Esophagus muscularis mucosa (tissue), 4 donors: Measurements from ENCODE around the gene EIF4G1. TPM values are rescaled to one million over a fixed set of nuclear protein-coding genes. Genes with fewer than 3 reads are reported as not detected.

ENCODE experiments used
- DNase-seq: peaks from one replicate; pipeline ENCODE4 v3.0.0-alpha.2; 2017; ENCODE audit errors: extremely low spot score
- H3K27ac ChIP-seq, 4 donors: fragments of 200-600 bp; sonication (generic); replicated peaks in 1 of 4; 1 replicate in 3 of 4; 2 replicates in 1 of 4; pipeline ENCODE4 v1.5.1; 2016 to 2019; ENCODE audit warnings: mild to moderate bottlenecking in 1 of 4
- H3K27me3 ChIP-seq, 4 donors: fragments of 200-600 bp; sonication (generic); one replicate each; pipeline versions ENCODE4 v1.5.1 to v1.6.0; 2016 to 2019
- H3K36me3 ChIP-seq, 4 donors: fragments of 200-600 bp; sonication (generic); one replicate each; pipeline ENCODE4 v1.5.1; 2016 to 2019
- H3K4me1 ChIP-seq, 4 donors: fragments of 200-600 bp; sonication (generic); one replicate each; pipeline ENCODE4 v1.5.1; 2016 to 2019
- H3K4me3 ChIP-seq, 4 donors: fragments of 200-600 bp; sonication (generic); 1 replicate in 2 of 4; 2 replicates in 2 of 4; pipeline ENCODE4 v1.5.1; 2016 to 2019; ENCODE audit warnings: mild to moderate bottlenecking in 4 of 4, moderate library complexity in 1 of 4
- H3K9me3 ChIP-seq, 4 donors: fragments of 200-600 bp; sonication (generic); 1 replicate in 3 of 4; 2 replicates in 1 of 4; pipeline ENCODE4 v1.5.1; 2016 to 2019
- CTCF ChIP-seq, 3 experiments: fragments of 200-600 bp in 2 of 3; fragments of 450-650 bp in 1 of 3; sonication (generic) in 2 of 3; IDR thresholded peaks; one replicate each; pipeline ENCODE4 v1.5.1; 2017 to 2019; ENCODE audit warnings: antibody characterized with exemption in 3 of 3, mild to moderate bottlenecking in 2 of 3, moderate library complexity in 1 of 3
- EP300 ChIP-seq: sonication (generic); formaldehyde crosslinking; IDR thresholded peaks from one replicate; pipeline ENCODE4 v1.6.1; 2017; ENCODE audit warnings: antibody characterized with exemption
- POLR2A ChIP-seq: fragments of 450-650 bp; IDR thresholded peaks from one replicate; pipeline ENCODE4 v1.6.1; 2017; ENCODE audit warnings: antibody characterized with exemption, moderate library complexity, mild to moderate bottlenecking, low read depth
- POLR2AphosphoS5 ChIP-seq, 2 donors: sonication (generic); formaldehyde crosslinking; IDR thresholded peaks; one replicate each; pipeline ENCODE4 v1.6.1; 2017; ENCODE audit warnings: antibody characterized with exemption in 2 of 2
- WGBS: methylation state at CpG from one replicate; pipeline ENCODE4 v1.1.5; 2018; 5-methylcytosine and 5-hydroxymethylcytosine counted together
- intact Hi-C: fragments of 100-400 bp; cut with DNase I; formaldehyde crosslinking; loops from one replicate; pipeline ENCODE4 v1.15.1; 2023
- total RNA-seq, 4 donors: library from RNA; depleted of rRNA; stranded (reverse); fragments of >200 nt; gene quantifications; one replicate each; pipeline versions ENCODE4 v1.1.0 to v1.2.1, GENCODE V29; 2016

EIF4G1 gene
- total RNA-seq, 4 donors from 2014 or later: 291 to 418 (median 360) TPM

- Histone ChIP-seq H3K9me3 (no peaks in the 10 kb centered on the region), H3K27me3 (no peaks in the 10 kb centered on the region), H3K27ac (no peak overlapping the region), H3K4me1 (peaks cover 0 to 26% (median 10%) of the 10 kb centered on the region in 4 donors), H3K4me3 (no peak overlapping the region), H3K36me3 (peaks cover 0 to 42% (median 12%) of the 10 kb centered on the region in 4 donors)
- 84% methylated on average over 10 of the region's 15 CpGs for WGBS
- TF ChIP-seq CTCF (IDR thresholded peaks at IDR 0.05): no peak
- no peak for TF ChIP-seq POLR2A
- no peak for TF ChIP-seq EP300
- no peak for TF ChIP-seq POLR2AphosphoS5 (IDR thresholded peaks at IDR 0.05)
- intact Hi-C loops: no loop called here
- no peak for DNase-seq
These were observed 37.9 kb downstream of the EIF4G1 start for GRCh38 chr3:184352149-184352785.

- WGBS: 67% methylated on average over 3 of the region's 11 CpGs
- H3K9me3 ChIP-seq: no peaks in the 10 kb centered on the region
- intact Hi-C loops: no loop called here
- TF ChIP-seq EP300 (no peak), CTCF (IDR thresholded peaks at IDR 0.05) (no peak), POLR2AphosphoS5 (IDR thresholded peaks at IDR 0.05) (no peak), POLR2A (no peak)
- peaks cover 0 to 26% (median 8%) of the 10 kb centered on the region in 4 donors for H3K4me1 ChIP-seq
- DNase-seq: no peak
- H3K27me3 ChIP-seq: no peaks in the 10 kb centered on the region
- no peak overlapping the region for H3K4me3 ChIP-seq
- peaks cover 0 to 47% (median 16%) of the 10 kb centered on the region in 4 donors for H3K36me3 ChIP-seq
- H3K27ac ChIP-seq: no peak overlapping the region
These were observed 38.6 kb downstream of the EIF4G1 start for GRCh38 chr3:184352897-184353545.

- Histone ChIP-seq H3K27me3 (no peaks in the 10 kb centered on the region), H3K36me3 (peaks cover 0 to 52% (median 17%) of the 10 kb centered on the region in 4 donors), H3K4me1 (peaks cover 0 to 26% (median 8%) of the 10 kb centered on the region in 4 donors), H3K27ac (no peak overlapping the region), H3K4me3 (no peak overlapping the region), H3K9me3 (no peaks in the 10 kb centered on the region)
- 89% methylated on average over 7 of the region's 11 CpGs for WGBS
- intact Hi-C loops: no loop called here
- DNase-seq: no peak
- no peak for TF ChIP-seq POLR2A
- no peak for TF ChIP-seq EP300
- no peak for TF ChIP-seq POLR2AphosphoS5 (IDR thresholded peaks at IDR 0.05)
- TF ChIP-seq CTCF (IDR thresholded peaks at IDR 0.05): no peak
These were observed 39.1 kb downstream of the EIF4G1 start for GRCh38 chr3:184353546-184353941.

- intact Hi-C loops: no loop called here
- H3K36me3 ChIP-seq: peaks cover 0 to 52% (median 17%) of the 10 kb centered on the region in 4 donors
- TF ChIP-seq EP300 (no peak), CTCF (IDR thresholded peaks at IDR 0.05) (peak; percentile 51 to 77 (median 54))
These were observed 39.8 kb downstream of the EIF4G1 start for GRCh38 chr3:184354121-184354728.

More at GRCh38 chr3:184354121-184354728, 39.8 kb downstream of the EIF4G1 start:
- H3K4me1 ChIP-seq: peaks cover 0 to 31% (median 11%) of the 10 kb centered on the region in 4 donors
- WGBS: 54% methylated on average over 16 of the region's 18 CpGs
- no peaks in the 10 kb centered on the region for H3K27me3 ChIP-seq
- H3K27ac ChIP-seq: no peak overlapping the region
- no peak for DNase-seq
- no peaks in the 10 kb centered on the region for H3K9me3 ChIP-seq
- H3K4me3 ChIP-seq: no peak overlapping the region
